Suprapubic skin (tissue), 4 donors: ENCODE data around the gene SOWAHA. TPM values are rescaled to one million over a fixed set of nuclear protein-coding genes. Genes with fewer than 3 reads are reported as not detected.

Experiments
- DNase-seq, 2 donors: peaks; one replicate each; pipeline ENCODE4 v3.0.0-alpha.2; 2019; ENCODE audit warnings: low spot score in 2 of 2
- H3K27ac ChIP-seq: fragments of 200-600 bp; sonication (generic); one replicate; pipeline ENCODE4 v1.5.1; 2019
- H3K27me3 ChIP-seq: fragments of 200-600 bp; sonication (generic); one replicate; pipeline ENCODE4 v1.5.1; 2019
- H3K36me3 ChIP-seq: fragments of 200-600 bp; sonication (generic); one replicate; pipeline ENCODE4 v1.5.1; 2019
- H3K4me1 ChIP-seq: fragments of 200-600 bp; sonication (generic); one replicate; pipeline ENCODE4 v1.5.1; 2019
- H3K4me3 ChIP-seq: fragments of 200-600 bp; sonication (generic); one replicate; pipeline ENCODE4 v1.5.1; 2019; ENCODE audit warnings: mild to moderate bottlenecking
- H3K9me3 ChIP-seq: fragments of 200-600 bp; sonication (generic); one replicate; pipeline ENCODE4 v1.5.1; 2019
- CTCF ChIP-seq, 2 donors: fragments of 200-600 bp in 1 of 2; fragments of 450-650 bp in 1 of 2; sonication (generic) in 1 of 2; IDR thresholded peaks; one replicate each; pipeline ENCODE4 v1.5.1; 2016 to 2019; ENCODE audit warnings: antibody characterized with exemption in 2 of 2, mild to moderate bottlenecking in 1 of 2, moderate library complexity in 1 of 2
- EP300 ChIP-seq: sonication (generic); formaldehyde crosslinking; IDR thresholded peaks from one replicate; pipeline ENCODE4 v1.6.1; 2017; ENCODE audit warnings: antibody characterized with exemption
- POLR2A ChIP-seq, 2 donors: fragments of 450-650 bp; IDR thresholded peaks; one replicate each; pipeline ENCODE4 v1.6.1; 2017; ENCODE audit warnings: antibody characterized with exemption in 2 of 2, mild to moderate bottlenecking in 2 of 2, moderate library complexity in 2 of 2
- POLR2AphosphoS5 ChIP-seq, 3 donors: sonication (generic); formaldehyde crosslinking; IDR thresholded peaks; one replicate each; pipeline ENCODE4 v1.6.1; 2017; ENCODE audit warnings: antibody characterized with exemption in 3 of 3
- WGBS: methylation state at CpG from one replicate; pipeline ENCODE4 v1.1.5; 2018; 5-methylcytosine and 5-hydroxymethylcytosine counted together
- total RNA-seq, 4 donors: library from RNA; depleted of rRNA; stranded (reverse); fragments of >200 nt; gene quantifications; one replicate each; pipeline ENCODE4 v1.1.0, GENCODE V29; 2016

Gene SOWAHA
- total RNA-seq, 4 donors from 2014 or later, result 0.23 to 0.93 (median 0.48) TPM; not detected in 1

GRCh38 chr5:132785864-132786263 lies 27.2 kb upstream of the SOWAHA start:
- Histone ChIP-seq H3K4me1 (no peaks in the 10 kb centered on the region), H3K36me3 (no peaks in the 10 kb centered on the region), H3K4me3 (no peak overlapping the region), H3K9me3 (no peaks in the 10 kb centered on the region), H3K27me3 (no peaks in the 10 kb centered on the region), H3K27ac (no peak overlapping the region)
- TF ChIP-seq POLR2A (IDR thresholded peaks at IDR 0.05), result no peak
- no peak for TF ChIP-seq CTCF (IDR thresholded peaks at IDR 0.05)
- TF ChIP-seq EP300, result no peak
- no peak for TF ChIP-seq POLR2AphosphoS5 (IDR thresholded peaks at IDR 0.05)
- WGBS, result 91% methylated on average over 4 of the region's 4 CpGs
- peak in 1 of 2 donors; percentile 61 for DNase-seq

- H3K27ac ChIP-seq, result no peak overlapping the region
- H3K27me3 ChIP-seq, result peaks cover 4% of the 10 kb centered on the region
- DNase-seq, result no peak
- H3K4me3 ChIP-seq, result no peak overlapping the region
- 94% methylated on average over 1 of the region's 1 CpG for WGBS
- H3K36me3 ChIP-seq, result no peaks in the 10 kb centered on the region
- H3K4me1 ChIP-seq, result no peaks in the 10 kb centered on the region
- no peaks in the 10 kb centered on the region for H3K9me3 ChIP-seq
- TF ChIP-seq EP300, result no peak
- TF ChIP-seq POLR2AphosphoS5 (IDR thresholded peaks at IDR 0.05), result no peak
- TF ChIP-seq POLR2A (IDR thresholded peaks at IDR 0.05), result no peak
- no peak for TF ChIP-seq CTCF (IDR thresholded peaks at IDR 0.05)
These were observed 26.0 kb upstream of the SOWAHA start for GRCh38 chr5:132787076-132787475.

GRCh38 chr5:132788508-132788907 lies 24.6 kb upstream of the SOWAHA start:
- DNase-seq, result peak in 1 of 2 donors; percentile 15
- Histone ChIP-seq H3K4me3 (no peak overlapping the region), H3K27me3 (peaks cover 4% of the 10 kb centered on the region), H3K9me3 (no peaks in the 10 kb centered on the region), H3K36me3 (no peaks in the 10 kb centered on the region), H3K27ac (no peak overlapping the region), H3K4me1 (no peaks in the 10 kb centered on the region)
- no peak for TF ChIP-seq POLR2AphosphoS5 (IDR thresholded peaks at IDR 0.05)
- 100% methylated on average over 1 of the region's 1 CpG for WGBS

GRCh38 chr5:132788990-132789886 lies 23.9 kb upstream of the SOWAHA start:
- H3K27ac ChIP-seq, result no peak overlapping the region
- peaks cover 4% of the 10 kb centered on the region for H3K27me3 ChIP-seq
- H3K4me1 ChIP-seq, result no peaks in the 10 kb centered on the region
- WGBS, result 84% methylated on average over 8 of the region's 8 CpGs
- H3K36me3 ChIP-seq, result no peaks in the 10 kb centered on the region
- TF ChIP-seq EP300, result no peak
- no peak for TF ChIP-seq POLR2AphosphoS5 (IDR thresholded peaks at IDR 0.05)
- no peak for TF ChIP-seq CTCF (IDR thresholded peaks at IDR 0.05)
- TF ChIP-seq POLR2A (IDR thresholded peaks at IDR 0.05), result no peak
- DNase-seq, result peak in 1 of 2 donors; percentile 43
- H3K4me3 ChIP-seq, result no peak overlapping the region
- no peaks in the 10 kb centered on the region for H3K9me3 ChIP-seq

GRCh38 chr5:132790201-132790865 lies 22.8 kb upstream of the SOWAHA start:
- WGBS, result 67% methylated on average over 2 of the region's 2 CpGs
- H3K4me3 ChIP-seq, result no peak overlapping the region
- no peak overlapping the region for H3K27ac ChIP-seq
- DNase-seq, result peak in 1 of 2 donors; percentile 21
- H3K9me3 ChIP-seq, result no peaks in the 10 kb centered on the region
- TF ChIP-seq POLR2A (IDR thresholded peaks at IDR 0.05) (no peak), CTCF (IDR thresholded peaks at IDR 0.05) (no peak), EP300 (no peak), POLR2AphosphoS5 (IDR thresholded peaks at IDR 0.05) (no peak)
- H3K27me3 ChIP-seq, result peaks cover 4% of the 10 kb centered on the region
- no peaks in the 10 kb centered on the region for H3K36me3 ChIP-seq
- no peaks in the 10 kb centered on the region for H3K4me1 ChIP-seq
